GM21717 (cell line): ENCODE data around the gene VWA2.

Experiments
- ATAC-seq: cut with Tn5 transposase; IDR thresholded peaks from one replicate; pipeline ENCODE4 v1.9.1; 2021; ENCODE audit warnings: mild to moderate bottlenecking, moderate library complexity; ENCODE audit not compliant: unreplicated experiment

Gene VWA2

DNA sequence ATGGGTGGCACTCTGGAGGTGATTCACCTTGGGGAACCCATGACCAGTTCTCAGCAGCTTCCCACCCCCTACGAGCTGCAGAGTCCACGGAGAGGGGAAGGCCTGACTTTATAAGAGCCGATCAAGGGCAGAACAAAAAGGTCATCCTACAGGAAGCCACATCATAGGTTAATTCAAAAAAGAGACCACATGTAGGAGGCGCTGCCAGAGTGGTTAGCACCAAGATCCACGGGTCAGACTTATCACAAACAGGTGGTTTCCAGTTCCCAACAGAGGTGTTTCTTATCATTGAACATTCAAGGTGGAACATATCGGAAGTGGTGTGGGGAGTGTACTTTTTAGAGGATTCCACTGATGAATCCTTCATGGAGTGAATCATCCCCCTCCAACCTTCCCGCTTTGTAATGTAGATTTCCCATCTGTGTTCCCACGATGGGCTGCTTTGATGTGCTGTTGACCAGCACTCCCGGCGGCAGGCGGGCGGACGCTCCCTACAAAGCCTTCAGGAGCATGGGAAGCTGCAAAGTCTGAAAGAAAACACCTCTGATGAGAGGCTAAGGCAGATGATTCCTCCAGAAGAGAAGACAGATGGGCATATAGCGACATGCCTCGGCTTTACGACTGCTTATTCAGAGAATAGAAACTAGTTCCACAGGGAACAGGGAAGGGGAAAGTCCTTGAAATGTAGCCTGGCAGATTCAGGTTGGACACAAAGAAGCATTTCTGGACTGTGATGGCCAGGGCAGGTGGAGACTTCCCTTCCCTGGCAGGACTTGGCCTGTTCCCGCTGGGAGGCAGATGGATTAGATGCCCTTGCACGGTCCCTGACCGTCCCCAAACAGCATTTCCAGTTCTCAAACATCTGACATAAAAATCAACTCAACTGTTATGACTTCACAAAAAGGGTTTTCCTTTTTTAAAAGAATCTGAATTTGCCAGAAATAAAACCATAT is 98.7 kb downstream of the VWA2 start:
- peak; percentile 60 for ATAC-seq

DNA sequence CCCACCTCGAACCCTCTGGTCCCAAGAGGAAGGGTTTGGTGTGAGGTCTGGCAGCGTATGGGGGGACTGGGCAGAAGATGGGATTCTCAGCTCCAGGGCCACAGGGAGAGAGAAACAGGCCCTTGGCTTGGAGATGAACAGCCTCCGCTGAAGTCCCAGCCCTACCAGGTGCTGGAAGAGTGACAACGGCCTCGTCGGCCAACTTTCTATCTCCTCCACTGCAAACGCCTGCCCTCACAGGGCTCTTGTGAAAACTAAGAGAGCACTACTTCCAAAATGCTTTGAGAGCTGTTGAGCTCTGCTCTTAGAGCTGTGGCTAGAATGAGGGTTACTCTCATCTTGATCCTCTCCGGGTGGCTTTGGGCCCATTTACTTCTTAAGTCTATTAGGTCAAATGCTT is 101.8 kb downstream of the VWA2 start:
- ATAC-seq, result no peak
